NT2/D1 (cell line): ENCODE data around the gene STAC.
"Not testable (repeated sequence)": the region's sequence is repeated elsewhere in the genome, so short reads cannot be mapped to it uniquely, and the experiment has no call there.

ENCODE experiments used
- DNase-seq: peaks from one replicate; pipeline ENCODE4 v3.0.0-alpha.2; 2011; ENCODE audit warnings: low read depth, low spot score
- H3K27me3 ChIP-seq: 2 replicates; pipeline ENCODE4 v1.6.0; 2011; ENCODE audit warnings: mild to moderate bottlenecking; ENCODE audit not compliant: insufficient read length, insufficient read depth
- H3K36me3 ChIP-seq: 2 replicates; pipeline ENCODE4 v1.6.1; 2011; ENCODE audit warnings: mild to moderate bottlenecking, low read length, mixed read lengths; ENCODE audit not compliant: insufficient read depth, insufficient read length
- H3K4me1 ChIP-seq: 2 replicates; pipeline ENCODE4 v1.5.1; 2011; ENCODE audit not compliant: insufficient read depth, insufficient read length
- H3K4me3 ChIP-seq: 2 replicates; pipeline ENCODE4 v1.5.1; 2011; ENCODE audit warnings: low read depth; ENCODE audit not compliant: insufficient read length
- H3K9ac ChIP-seq: 2 replicates; pipeline ENCODE4 v1.6.0; 2011; ENCODE audit warnings: low read depth; ENCODE audit not compliant: insufficient read length
- H3K9me3 ChIP-seq: 2 replicates; pipeline ENCODE4 v1.5.1; 2011; ENCODE audit warnings: mild to moderate bottlenecking, low read length; ENCODE audit not compliant: insufficient read depth
- SUZ12 ChIP-seq: IDR thresholded peaks from 2 replicates; pipeline ENCODE4 v1.6.1; 2011; ENCODE audit not compliant: insufficient read length, insufficient read depth; ENCODE audit errors: extremely low read depth
- YY1 ChIP-seq: IDR thresholded peaks from 2 replicates; pipeline ENCODE4 v1.6.1; 2011; ENCODE audit not compliant: insufficient read length, insufficient read depth
- ZNF274 ChIP-seq: IDR thresholded peaks from 2 replicates; pipeline ENCODE4 v1.6.1; 2011; ENCODE audit warnings: mild to moderate bottlenecking, low read depth, low read length

The STAC gene

DNA sequence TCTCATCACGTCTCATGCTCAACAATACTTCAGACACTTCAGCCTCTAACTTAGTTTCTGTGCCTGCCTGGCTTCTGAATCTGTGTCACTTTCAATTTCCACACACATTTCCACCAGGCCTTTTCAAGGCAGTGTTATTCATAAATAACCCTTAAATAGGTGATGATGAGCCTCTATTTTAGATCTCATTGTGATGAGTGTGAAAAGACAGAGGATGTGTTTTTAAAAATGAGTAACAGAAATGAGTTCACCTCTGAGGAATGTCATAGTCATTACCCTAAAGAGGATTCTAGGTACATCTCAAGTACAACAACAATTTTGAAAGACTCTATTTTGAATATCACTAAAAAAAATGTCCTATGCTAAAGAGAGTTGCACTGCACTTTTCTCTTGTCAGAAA lies 64.6 kb downstream of the STAC start:
- Histone ChIP-seq H3K4me3 (no peak overlapping the region), H3K9me3 (no peaks in the 10 kb centered on the region), H3K36me3 (peaks cover 5% of the 10 kb centered on the region), H3K4me1 (no peaks in the 10 kb centered on the region), H3K27me3 (no peaks in the 10 kb centered on the region), H3K9ac (no peak overlapping the region)
- TF ChIP-seq SUZ12 (no peak), YY1 (no peak), ZNF274 (no peak)
- no peak for DNase-seq

DNA sequence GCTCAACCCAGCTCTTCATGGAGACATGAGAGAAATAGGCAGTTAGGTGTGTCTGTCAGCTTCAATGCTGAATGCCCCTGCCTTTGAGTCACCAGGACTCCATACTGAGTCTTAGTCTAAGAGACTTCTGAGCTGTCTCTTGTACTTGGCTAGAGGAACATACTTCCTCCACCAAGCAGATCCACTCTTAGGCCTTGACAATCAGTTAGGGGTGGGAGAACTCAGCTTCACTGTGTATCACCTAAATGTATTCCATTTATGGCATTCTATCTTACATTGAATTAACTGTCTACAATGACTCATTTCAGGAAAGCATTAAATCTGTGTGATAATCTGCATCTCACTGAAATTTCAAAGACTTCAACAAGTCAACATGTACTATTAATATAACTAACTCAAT lies 66.0 kb downstream of the STAC start:
- H3K27me3 ChIP-seq, result no peaks in the 10 kb centered on the region
- peaks cover 5% of the 10 kb centered on the region for H3K36me3 ChIP-seq
- no peak for TF ChIP-seq ZNF274
- TF ChIP-seq SUZ12, result no peak
- TF ChIP-seq YY1, result no peak
- no peaks in the 10 kb centered on the region for H3K4me1 ChIP-seq
- H3K4me3 ChIP-seq, result no peak overlapping the region
- H3K9me3 ChIP-seq, result no peaks in the 10 kb centered on the region
- DNase-seq, result no peak
- H3K9ac ChIP-seq, result no peak overlapping the region

DNA sequence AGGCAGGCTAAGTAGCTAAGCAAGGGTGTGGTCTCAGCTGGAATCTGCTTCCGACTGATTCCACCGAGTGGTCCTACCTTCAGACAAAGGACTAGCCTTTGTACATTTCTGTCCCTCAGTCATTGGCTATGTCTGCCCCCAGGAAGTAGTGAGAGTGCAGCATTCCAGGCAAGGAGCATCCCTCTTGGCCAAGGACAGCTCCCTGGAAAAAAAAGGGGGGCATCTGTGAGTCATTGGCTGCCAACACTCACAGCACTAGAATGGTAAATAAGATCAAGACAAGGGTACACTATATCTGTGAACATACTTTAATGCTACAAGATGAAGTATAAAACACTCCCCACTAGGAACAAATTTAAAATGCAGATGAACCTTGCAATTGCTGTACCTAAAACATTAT lies 66.8 kb downstream of the STAC start:
- no peaks in the 10 kb centered on the region for H3K27me3 ChIP-seq
- DNase-seq, result no peak
- peaks cover 5% of the 10 kb centered on the region for H3K36me3 ChIP-seq
- H3K4me1 ChIP-seq, result no peaks in the 10 kb centered on the region
- H3K9me3 ChIP-seq, result no peaks in the 10 kb centered on the region
- TF ChIP-seq SUZ12 (no peak), ZNF274 (no peak), YY1 (no peak)
- H3K4me3 ChIP-seq, result no peak overlapping the region
- H3K9ac ChIP-seq, result no peak overlapping the region

DNA sequence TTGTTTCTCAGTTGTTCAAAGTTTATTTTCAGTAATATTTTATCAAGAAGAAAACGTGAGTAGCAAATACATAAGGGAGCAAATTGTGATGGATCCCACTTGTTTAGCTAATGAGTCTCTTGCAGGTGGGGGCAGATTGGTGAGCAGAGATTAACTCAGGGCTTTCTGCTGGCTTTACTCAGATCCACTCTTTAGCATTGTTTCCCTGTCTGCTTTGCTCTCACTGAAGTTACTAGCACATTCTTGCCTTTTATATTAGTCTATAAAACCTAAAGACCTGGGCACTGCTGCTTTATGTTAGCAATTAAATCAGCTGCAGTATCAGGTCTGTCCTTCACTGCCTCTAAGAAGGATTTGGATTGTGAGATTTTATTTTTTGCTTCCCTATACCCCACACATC lies 71.5 kb downstream of the STAC start:
- Histone ChIP-seq H3K4me1 (no peaks in the 10 kb centered on the region), H3K27me3 (no peaks in the 10 kb centered on the region)
- TF ChIP-seq SUZ12 (no peak), YY1 (no peak), ZNF274 (no peak)

DNA sequence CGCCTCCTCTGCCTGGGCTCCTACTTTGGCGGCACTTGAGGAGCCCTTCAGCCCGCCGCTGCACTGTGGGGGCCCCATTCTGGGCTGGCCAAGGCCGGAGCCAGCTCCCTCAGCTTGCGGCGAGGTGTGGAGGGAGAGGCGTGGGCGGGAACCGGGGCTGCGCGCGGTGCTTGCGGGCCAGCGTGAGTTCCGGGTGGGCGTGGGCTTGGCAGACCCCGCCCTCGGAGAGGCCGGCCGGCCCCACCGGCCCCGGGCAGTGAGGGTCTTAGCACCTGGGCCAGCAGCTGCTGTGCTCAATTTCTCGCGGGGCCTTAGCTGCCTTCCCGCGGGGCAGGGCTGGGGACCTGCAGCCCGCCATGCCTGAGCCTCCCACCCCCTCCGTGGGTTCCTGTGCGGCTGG lies 72.9 kb downstream of the STAC start:
- not testable (repeated sequence) for H3K4me3 ChIP-seq, H3K9me3 ChIP-seq, H3K27me3 ChIP-seq, H3K4me1 ChIP-seq, H3K36me3 ChIP-seq, DNase-seq, H3K9ac ChIP-seq

More for the DNA sequence above, 71.5 kb downstream of the STAC start:
- Histone ChIP-seq H3K9ac (no peak overlapping the region), H3K9me3 (no peaks in the 10 kb centered on the region), H3K36me3 (no peaks in the 10 kb centered on the region), H3K4me3 (no peak overlapping the region)
- no peak for DNase-seq

DNA sequence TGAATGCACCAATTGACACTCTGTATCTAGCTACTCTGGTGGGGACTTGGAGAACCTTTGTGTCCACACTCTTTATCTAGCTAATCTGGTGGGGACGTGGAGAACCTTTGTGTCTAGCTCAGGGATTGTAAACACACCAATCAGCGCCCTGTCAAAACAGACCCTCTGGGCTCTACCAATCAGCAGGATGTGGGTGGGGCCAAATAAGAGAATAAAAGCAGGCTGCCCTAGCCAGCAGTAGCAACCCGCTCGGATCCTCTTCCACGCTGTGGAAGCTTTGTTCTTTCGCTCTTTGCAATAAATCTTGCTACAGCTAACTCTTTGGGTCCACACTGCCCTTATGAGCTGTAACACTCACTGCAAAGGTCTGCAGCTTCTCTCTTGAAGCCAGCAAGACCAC lies 73.6 kb downstream of the STAC start:
- not testable (repeated sequence) for H3K36me3 ChIP-seq, H3K27me3 ChIP-seq, H3K4me3 ChIP-seq, DNase-seq, H3K4me1 ChIP-seq, H3K9me3 ChIP-seq, H3K9ac ChIP-seq

DNA sequence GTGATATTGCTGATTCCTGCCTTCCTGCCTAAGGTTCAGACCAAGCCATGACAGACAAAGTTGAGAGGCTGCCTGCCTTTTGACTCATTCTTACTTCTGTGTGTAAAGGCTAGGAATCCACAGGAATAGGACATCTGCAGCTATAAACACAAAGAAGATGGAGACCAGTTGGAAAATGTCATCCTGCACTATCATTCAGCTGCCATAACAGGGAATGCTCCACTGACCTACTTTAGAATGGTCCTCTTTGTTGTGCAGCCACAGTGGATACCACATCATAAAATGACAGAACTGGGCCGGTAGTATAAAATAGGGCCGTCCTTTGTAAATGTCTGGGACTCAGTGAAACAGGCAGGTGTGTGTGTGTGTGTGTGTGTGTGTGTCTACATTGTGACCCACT lies 75.1 kb downstream of the STAC start:
- H3K9me3 ChIP-seq, result no peaks in the 10 kb centered on the region
- no peaks in the 10 kb centered on the region for H3K4me1 ChIP-seq
- DNase-seq, result no peak
- H3K27me3 ChIP-seq, result no peaks in the 10 kb centered on the region
- no peak overlapping the region for H3K9ac ChIP-seq
- H3K36me3 ChIP-seq, result no peaks in the 10 kb centered on the region
- TF ChIP-seq YY1 (no peak), SUZ12 (no peak), ZNF274 (no peak)
- H3K4me3 ChIP-seq, result no peak overlapping the region

DNA sequence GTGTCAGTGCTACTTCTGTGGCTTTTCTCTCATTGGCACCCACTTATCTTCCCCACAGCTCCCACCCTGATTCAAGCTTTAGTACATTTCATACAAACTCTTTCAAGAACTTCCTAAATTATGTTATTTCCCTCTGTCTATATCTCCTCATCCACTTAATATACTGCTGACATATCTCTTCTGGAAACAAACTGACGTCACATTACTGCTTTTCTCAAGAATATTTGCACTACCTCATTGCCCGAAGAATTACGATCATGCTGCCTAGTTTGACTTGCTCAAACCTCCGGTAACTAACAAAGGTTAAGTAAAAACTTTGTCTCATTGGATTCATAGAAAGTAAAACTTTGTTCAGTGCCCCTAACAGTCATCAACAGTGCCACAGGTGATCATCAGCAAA lies 76.5 kb downstream of the STAC start:
- Histone ChIP-seq H3K9ac (no peak overlapping the region), H3K27me3 (no peaks in the 10 kb centered on the region), H3K9me3 (no peaks in the 10 kb centered on the region), H3K4me3 (no peak overlapping the region), H3K4me1 (no peaks in the 10 kb centered on the region), H3K36me3 (no peaks in the 10 kb centered on the region)
- DNase-seq, result no peak
- TF ChIP-seq SUZ12, result no peak
- TF ChIP-seq ZNF274, result no peak
- no peak for TF ChIP-seq YY1
